Neural cell (in vitro differentiated cells): Measurements from ENCODE around the gene DCPS. TPM values are rescaled to one million over a fixed set of nuclear protein-coding genes. Genes with fewer than 3 reads are reported as not detected.

Experiments used
- H2AFZ ChIP-seq: fragments of 200-600, 300-800 bp; sonication (generic), shearing (Covaris generic); 2 replicates; pipeline ENCODE4 v1.6.0; 2014; ENCODE audit warnings: low read depth, mild to moderate bottlenecking, antibody characterized with exemption, low read length, moderate library complexity
- H3F3A ChIP-seq: fragments of 200-600 bp; shearing (Covaris generic); 2 replicates; pipeline ENCODE4 v1.6.1; 2016; ENCODE audit warnings: mild to moderate bottlenecking, moderate library complexity, mixed read lengths, antibody characterized with exemption, low read length; ENCODE audit not compliant: insufficient read depth, poor library complexity, severe bottlenecking
- H3K27ac ChIP-seq: fragments of 200-600, 300-800 bp; sonication (generic), shearing (Covaris generic); 2 replicates; pipeline ENCODE4 v1.5.1; 2014; ENCODE audit warnings: mild to moderate bottlenecking, low read length, moderate library complexity
- H3K27me3 ChIP-seq: fragments of 300-800, 200-600 bp; sonication (generic), shearing (Covaris generic); 2 replicates; pipeline ENCODE4 v1.6.0; 2014; ENCODE audit warnings: mild to moderate bottlenecking, low read depth, low read length, moderate library complexity; ENCODE audit not compliant: insufficient read depth
- H3K36me3 ChIP-seq: fragments of 300-800, 200-600 bp; sonication (generic), shearing (Covaris generic); 2 replicates; pipeline ENCODE4 v1.5.1; 2014; ENCODE audit warnings: mild to moderate bottlenecking, antibody characterized with exemption, low read length, moderate library complexity; ENCODE audit not compliant: insufficient read depth
- H3K4me2 ChIP-seq: fragments of 300-800, 200-600 bp; sonication (generic), shearing (Covaris generic); 2 replicates; pipeline ENCODE4 v1.6.0; 2014; ENCODE audit warnings: mild to moderate bottlenecking, low read length
- H3K4me3 ChIP-seq: fragments of 300-800, 200-600 bp; sonication (generic), shearing (Covaris generic); 2 replicates; pipeline ENCODE4 v1.5.1; 2014; ENCODE audit warnings: mild to moderate bottlenecking, low read length, moderate library complexity
- H3K79me2 ChIP-seq: fragments of 200-600 bp; shearing (Covaris generic); replicated peaks from 2 replicates; pipeline ENCODE4 v1.6.0; 2014; ENCODE audit warnings: mild to moderate bottlenecking, low read length, moderate library complexity; ENCODE audit not compliant: insufficient read depth
- H3K9ac ChIP-seq: fragments of 300-800, 200-600 bp; sonication (generic), shearing (Covaris generic); 2 replicates; pipeline ENCODE4 v1.6.1; 2016; ENCODE audit warnings: mild to moderate bottlenecking, low read length, mixed read lengths
- H3K9me2 ChIP-seq: fragments of 200-600 bp; shearing (Covaris generic); 2 replicates; pipeline ENCODE4 v1.6.1; 2016; ENCODE audit warnings: mild to moderate bottlenecking, low read length, mixed read lengths; ENCODE audit not compliant: insufficient read depth
- H3K9me3 ChIP-seq: fragments of 200-600, 300-800 bp; sonication (generic), shearing (Covaris generic); 2 replicates; pipeline ENCODE4 v1.6.1; 2016; ENCODE audit warnings: mild to moderate bottlenecking, mixed run types, low read length, moderate library complexity, mixed read lengths
- H4K20me1 ChIP-seq: fragments of 200-600 bp; shearing (Covaris generic); 2 replicates; pipeline ENCODE4 v1.6.1; 2016; ENCODE audit warnings: mild to moderate bottlenecking, mixed run types; ENCODE audit not compliant: insufficient read depth
- CTCF ChIP-seq: fragments of 450-650 bp; IDR thresholded peaks from 2 replicates; pipeline ENCODE4 v1.5.1; 2014; ENCODE audit warnings: antibody characterized with exemption, mild to moderate bottlenecking, moderate library complexity; ENCODE audit not compliant: poor library complexity, severe bottlenecking
- EP300 ChIP-seq: fragments of 450-650 bp; conservative IDR thresholded peaks from 2 replicates; pipeline ENCODE4 v1.6.1; 2014; ENCODE audit warnings: antibody characterized with exemption, mild to moderate bottlenecking, moderate library complexity; ENCODE audit not compliant: poor library complexity, severe bottlenecking
- EZH2 ChIP-seq: fragments of 200-600, 300-800 bp; shearing (Covaris generic), sonication (generic); IDR thresholded peaks from 2 replicates; pipeline ENCODE4 v1.6.1; 2014; ENCODE audit warnings: antibody characterized with exemption, low read length, borderline replicate concordance, mild to moderate bottlenecking; ENCODE audit not compliant: insufficient read depth, poor library complexity, severe bottlenecking
- MXI1 ChIP-seq: fragments of 450-650 bp; conservative IDR thresholded peaks from 2 replicates; pipeline ENCODE4 v1.6.1; 2014; ENCODE audit warnings: antibody characterized with exemption, mild to moderate bottlenecking; ENCODE audit not compliant: poor library complexity, severe bottlenecking
- POLR2AphosphoS5 ChIP-seq: IDR thresholded peaks from 2 replicates; pipeline ENCODE4 v1.6.1; 2012
- RAD21 ChIP-seq: fragments of 450-650 bp; conservative IDR thresholded peaks from 2 replicates; pipeline ENCODE4 v1.6.1; 2014; ENCODE audit warnings: antibody characterized with exemption, mild to moderate bottlenecking, moderate library complexity
- REST ChIP-seq: IDR thresholded peaks from 2 replicates; pipeline ENCODE4 v1.6.1; 2012; ENCODE audit warnings: borderline replicate concordance
- TAF1 ChIP-seq: IDR thresholded peaks from 2 replicates; pipeline ENCODE4 v1.6.1; 2012; ENCODE audit warnings: low read depth
- polyA plus RNA-seq: library from polyadenylated mRNA; depleted of rRNA; stranded (reverse); fragments of >200 nt; gene quantifications from 2 replicates; pipeline ENCODE4 v1.2.3, GENCODE V29; 2014

DCPS gene
- polyA plus RNA-seq, 1 donor from 2014 or later = 6.4 TPM

GRCh38 chr11:126337474-126338241, 33.8 kb downstream of the DCPS start:
- Histone ChIP-seq H3K9me2 (no peaks in the 10 kb centered on the region), H3K4me3 (no peak overlapping the region), H2AFZ (no peak overlapping the region), H3K9me3 (no peaks in the 10 kb centered on the region), H4K20me1 (no peaks in the 10 kb centered on the region), H3F3A (no peaks in the 10 kb centered on the region), H3K4me2 (no peak overlapping the region), H3K27ac (no peak overlapping the region), H3K79me2 (no peaks in the 10 kb centered on the region), H3K36me3 (no peaks in the 10 kb centered on the region), H3K9ac (no peak overlapping the region), H3K27me3 (no peaks in the 10 kb centered on the region)
- TF ChIP-seq EP300 = no peak
- TF ChIP-seq CTCF = no peak
- no peak for TF ChIP-seq EZH2

GRCh38 chr11:126338346-126339055, 34.6 kb downstream of the DCPS start:
- Histone ChIP-seq H3K27me3 (no peaks in the 10 kb centered on the region), H3K27ac (no peak overlapping the region), H3K9me2 (no peaks in the 10 kb centered on the region), H4K20me1 (no peaks in the 10 kb centered on the region), H3F3A (no peaks in the 10 kb centered on the region), H3K9ac (no peak overlapping the region), H3K36me3 (no peaks in the 10 kb centered on the region), H2AFZ (no peak overlapping the region), H3K79me2 (no peaks in the 10 kb centered on the region), H3K9me3 (no peaks in the 10 kb centered on the region), H3K4me3 (no peak overlapping the region), H3K4me2 (no peak overlapping the region)
- TF ChIP-seq RAD21 = no peak
- TF ChIP-seq POLR2AphosphoS5 = no peak
- no peak for TF ChIP-seq REST
- no peak for TF ChIP-seq TAF1
- no peak for TF ChIP-seq CTCF
- TF ChIP-seq EP300 = no peak
- TF ChIP-seq MXI1 = no peak
